ENCODE data around the gene CMTM6.
"Not testable (repeated sequence)": the region's sequence is repeated elsewhere in the genome, so short reads cannot be mapped to it uniquely, and the experiment has no call there.

The CMTM6 gene

GRCh38 chr3:32447865-32448400, 54.7 kb downstream of the CMTM6 start:
- DNase-seq (ENCODE audit: low spot score): no peak

- DNase-seq (ENCODE audit: low spot score): no peak
These were observed 59.2 kb downstream of the CMTM6 start for GRCh38 chr3:32443478-32443877.

- no peak for DNase-seq (ENCODE audit: low spot score)
These were observed 59.9 kb downstream of the CMTM6 start for GRCh38 chr3:32442766-32443165.

- no peak for DNase-seq (ENCODE audit: low spot score)
These were observed 61.9 kb downstream of the CMTM6 start for GRCh38 chr3:32440611-32441350.

- not testable (repeated sequence) for DNase-seq (ENCODE audit: low spot score)
These were observed 63.2 kb downstream of the CMTM6 start for GRCh38 chr3:32439421-32439820.

- DNase-seq (ENCODE audit: low spot score): no peak
These were observed 63.9 kb downstream of the CMTM6 start for GRCh38 chr3:32438596-32439344.

GRCh38 chr3:32437896-32438295, 64.8 kb downstream of the CMTM6 start:
- DNase-seq (ENCODE audit: low spot score): no peak

- DNase-seq (ENCODE audit: low spot score): no peak
These were observed 65.8 kb downstream of the CMTM6 start for GRCh38 chr3:32436816-32437189.

- DNase-seq (ENCODE audit: low spot score): no peak
These were observed 66.5 kb downstream of the CMTM6 start for GRCh38 chr3:32435911-32436815.

- DNase-seq (ENCODE audit: low spot score): no peak
These were observed 68.4 kb downstream of the CMTM6 start for GRCh38 chr3:32434206-32434605.

- DNase-seq (ENCODE audit: low spot score): no peak
These were observed 69.7 kb downstream of the CMTM6 start for GRCh38 chr3:32432711-32433530.

GRCh38 chr3:32432045-32432710, 70.5 kb downstream of the CMTM6 start:
- no peak for DNase-seq (ENCODE audit: low spot score)

GRCh38 chr3:32431481-32431880, 71.2 kb downstream of the CMTM6 start:
- DNase-seq (ENCODE audit: low spot score): no peak

Measured in pons (tissue), 1 donor.